HG03045 (cell line): ENCODE results near the gene MYH9.

Source experiments
- ATAC-seq: cut with Tn5 transposase; IDR thresholded peaks from one replicate; pipeline ENCODE4 v1.9.1; 2021; ENCODE audit warnings: mild to moderate bottlenecking, moderate library complexity; ENCODE audit not compliant: unreplicated experiment

Gene MYH9

GRCh38 chr22:36332623-36333332, 55.0 kb downstream of the MYH9 start:
- ATAC-seq = no peak

- ATAC-seq = no peak
Observed at GRCh38 chr22:36331912-36332622, 55.7 kb downstream of the MYH9 start.

GRCh38 chr22:36331306-36331911, 56.4 kb downstream of the MYH9 start:
- ATAC-seq = peak; percentile 44

- ATAC-seq = no peak
Observed at GRCh38 chr22:36330655-36331305, 57.0 kb downstream of the MYH9 start.

- no peak for ATAC-seq
Observed at GRCh38 chr22:36330127-36330526, 57.6 kb downstream of the MYH9 start.

- ATAC-seq = no peak
Observed at GRCh38 chr22:36329254-36330078, 58.3 kb downstream of the MYH9 start.

- no peak for ATAC-seq
Observed at GRCh38 chr22:36328635-36329253, 59.0 kb downstream of the MYH9 start.

- ATAC-seq = no peak
Observed at GRCh38 chr22:36327922-36328551, 59.7 kb downstream of the MYH9 start.

GRCh38 chr22:36326178-36327161, 61.3 kb downstream of the MYH9 start:
- ATAC-seq = no peak

- ATAC-seq = no peak
Observed at GRCh38 chr22:36325154-36326031, 62.4 kb downstream of the MYH9 start.

- no peak for ATAC-seq
Observed at GRCh38 chr22:36324414-36324813, 63.4 kb downstream of the MYH9 start.

GRCh38 chr22:36323855-36324331, 63.9 kb downstream of the MYH9 start:
- no peak for ATAC-seq

- ATAC-seq = no peak
Observed at GRCh38 chr22:36323182-36323854, 64.4 kb downstream of the MYH9 start.

GRCh38 chr22:36322602-36322915, 65.2 kb downstream of the MYH9 start:
- ATAC-seq = no peak

- no peak for ATAC-seq
Observed at GRCh38 chr22:36321797-36322601, 65.8 kb downstream of the MYH9 start.

GRCh38 chr22:36320553-36320952, 67.2 kb downstream of the MYH9 start:
- no peak for ATAC-seq
